T-helper 2 cell (primary cell): ENCODE results near the gene FAM120A.
"Not testable (repeated sequence)": the region's sequence is repeated elsewhere in the genome, so short reads cannot be mapped to it uniquely, and the experiment has no call there.

ENCODE experiments used
- DNase-seq, 5 experiments: peaks; one replicate each; pipeline versions ENCODE4 v3.0.0 to v3.0.0-alpha.2; 2012 to 2022
- total RNA-seq, 2 donors: gene quantifications; one replicate each; lab custom pipeline; 2026; lab: John Stamatoyannopoulos, UW

The FAM120A gene, protein sequence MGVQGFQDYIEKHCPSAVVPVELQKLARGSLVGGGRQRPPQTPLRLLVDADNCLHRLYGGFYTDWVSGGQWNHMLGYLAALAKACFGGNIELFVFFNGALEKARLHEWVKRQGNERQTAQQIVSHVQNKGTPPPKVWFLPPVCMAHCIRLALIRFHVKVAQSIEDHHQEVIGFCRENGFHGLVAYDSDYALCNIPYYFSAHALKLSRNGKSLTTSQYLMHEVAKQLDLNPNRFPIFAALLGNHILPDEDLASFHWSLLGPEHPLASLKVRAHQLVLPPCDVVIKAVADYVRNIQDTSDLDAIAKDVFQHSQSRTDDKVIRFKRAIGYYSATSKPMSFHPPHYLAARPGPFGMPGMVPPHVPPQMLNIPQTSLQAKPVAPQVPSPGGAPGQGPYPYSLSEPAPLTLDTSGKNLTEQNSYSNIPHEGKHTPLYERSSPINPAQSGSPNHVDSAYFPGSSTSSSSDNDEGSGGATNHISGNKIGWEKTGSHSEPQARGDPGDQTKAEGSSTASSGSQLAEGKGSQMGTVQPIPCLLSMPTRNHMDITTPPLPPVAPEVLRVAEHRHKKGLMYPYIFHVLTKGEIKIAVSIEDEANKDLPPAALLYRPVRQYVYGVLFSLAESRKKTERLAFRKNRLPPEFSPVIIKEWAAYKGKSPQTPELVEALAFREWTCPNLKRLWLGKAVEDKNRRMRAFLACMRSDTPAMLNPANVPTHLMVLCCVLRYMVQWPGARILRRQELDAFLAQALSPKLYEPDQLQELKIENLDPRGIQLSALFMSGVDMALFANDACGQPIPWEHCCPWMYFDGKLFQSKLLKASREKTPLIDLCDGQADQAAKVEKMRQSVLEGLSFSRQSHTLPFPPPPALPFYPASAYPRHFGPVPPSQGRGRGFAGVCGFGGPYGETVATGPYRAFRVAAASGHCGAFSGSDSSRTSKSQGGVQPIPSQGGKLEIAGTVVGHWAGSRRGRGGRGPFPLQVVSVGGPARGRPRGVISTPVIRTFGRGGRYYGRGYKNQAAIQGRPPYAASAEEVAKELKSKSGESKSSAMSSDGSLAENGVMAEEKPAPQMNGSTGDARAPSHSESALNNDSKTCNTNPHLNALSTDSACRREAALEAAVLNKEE
- total RNA-seq: 149 to 167 reads per million in 2 donors

DNA sequence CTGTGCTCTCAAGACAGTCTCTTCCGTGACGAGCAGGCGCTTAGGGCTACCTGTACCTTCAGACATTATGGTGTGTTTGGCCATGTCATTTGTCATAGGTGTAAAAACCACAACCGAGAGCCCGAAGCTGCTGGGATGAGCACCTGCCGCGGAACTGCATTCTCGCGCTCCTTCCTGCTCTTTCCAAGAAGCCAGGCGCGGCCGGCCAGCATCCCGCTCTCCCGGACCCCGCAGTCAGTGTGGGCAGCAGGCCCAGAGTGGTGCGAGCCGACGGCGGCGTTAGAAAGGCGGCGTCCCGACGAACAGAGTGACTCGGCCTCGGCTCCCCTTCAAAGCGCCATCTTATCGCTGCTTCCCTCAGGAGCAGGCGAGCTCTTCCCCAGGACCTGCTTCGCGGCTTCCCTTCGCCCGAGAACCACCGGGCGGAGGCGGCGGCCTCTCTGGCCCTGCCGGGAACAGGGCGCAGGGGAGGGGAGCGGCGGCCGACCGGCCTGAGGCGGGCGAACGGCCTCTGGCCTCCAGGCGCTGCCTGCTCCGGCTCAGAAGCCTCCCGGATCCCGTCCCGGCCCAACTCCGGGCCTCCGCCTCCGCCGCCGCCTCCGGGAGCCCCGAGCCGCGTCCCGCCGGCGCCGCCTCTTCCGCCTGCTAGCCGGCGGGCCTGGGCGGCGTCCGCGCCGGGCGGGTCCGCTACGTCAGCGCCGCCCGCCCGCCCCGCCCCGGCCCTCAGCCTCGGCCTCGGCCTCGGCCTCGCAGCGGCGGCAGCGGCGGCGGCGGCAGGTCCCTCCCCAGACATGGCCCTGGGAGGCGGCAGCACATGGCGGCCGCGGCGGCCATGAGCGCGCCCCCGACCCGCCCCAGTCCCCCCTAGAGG, at the start of gene FAM120A:
TSS of gene FAM120A (plus strand) at position 741 of the 871 bp plus-strand sequence. CDS start 231 bp downstream, outside the sequence.
- peak; percentile 60 to 92 (median 66) for DNase-seq

DNA sequence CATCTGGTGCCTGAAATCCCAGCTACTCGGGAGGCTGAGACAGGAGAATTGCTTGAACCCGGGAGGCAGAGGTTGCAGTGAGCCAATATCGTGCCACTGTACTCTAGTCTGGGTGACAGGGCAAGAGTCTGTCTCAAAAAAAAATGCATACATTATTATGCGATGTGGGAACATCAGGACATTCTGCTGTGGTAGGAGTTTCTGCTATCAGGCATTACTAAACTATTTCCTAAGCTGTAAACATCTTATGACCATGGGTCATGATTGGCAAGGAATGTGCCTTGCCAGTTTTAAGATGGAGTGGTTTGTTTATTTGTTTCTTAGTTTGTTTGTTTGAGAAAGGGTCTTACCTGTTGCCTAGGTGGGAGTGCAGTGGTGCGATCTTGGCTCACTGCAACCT, 45.1 kb upstream of the FAM120A start:
- no peak for DNase-seq

DNA sequence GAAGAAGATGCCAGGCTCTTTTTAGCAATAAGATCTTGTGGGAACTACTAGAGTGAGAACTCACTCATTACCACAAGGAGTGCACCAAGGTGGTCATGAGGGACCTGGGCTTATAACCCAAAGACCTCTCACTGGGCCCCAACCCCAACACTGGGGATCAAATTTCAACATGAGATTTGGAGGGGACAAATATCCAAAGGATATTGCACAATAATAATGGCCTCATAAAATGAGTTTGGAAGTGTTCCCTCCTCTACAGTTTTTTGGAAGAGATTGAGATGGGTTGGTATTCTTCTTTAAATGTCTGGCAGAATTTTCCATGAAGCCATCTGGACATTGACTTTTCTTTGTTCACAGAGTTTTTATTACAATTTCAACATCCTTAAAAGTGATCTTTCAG, 38.0 kb upstream of the FAM120A start:
- no peak for DNase-seq

DNA sequence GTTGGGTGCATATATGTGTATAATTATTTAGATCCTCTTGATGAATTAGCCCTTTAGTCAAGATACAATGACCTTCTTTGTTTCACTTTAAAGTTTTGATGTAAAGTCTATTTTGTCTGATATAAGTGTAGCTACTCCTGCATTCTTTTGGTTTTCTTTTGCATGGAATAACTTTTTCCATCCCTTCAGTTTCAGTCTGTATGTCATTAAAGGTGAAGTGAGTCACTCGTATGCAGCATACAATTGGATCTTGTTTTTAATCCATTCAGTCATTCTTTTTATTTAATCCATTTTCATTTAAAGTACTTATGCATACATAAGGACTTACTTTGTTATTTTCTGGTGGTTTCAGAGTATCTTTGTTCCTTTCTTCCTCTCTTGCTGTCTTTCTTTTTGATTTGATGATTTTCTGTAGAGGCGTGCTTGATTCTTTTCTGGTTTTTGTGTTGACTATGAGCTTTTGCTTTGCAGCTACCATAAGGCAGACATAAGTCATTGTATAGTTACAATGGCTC, 36.3 kb upstream of the FAM120A start:
- DNase-seq: no peak

DNA sequence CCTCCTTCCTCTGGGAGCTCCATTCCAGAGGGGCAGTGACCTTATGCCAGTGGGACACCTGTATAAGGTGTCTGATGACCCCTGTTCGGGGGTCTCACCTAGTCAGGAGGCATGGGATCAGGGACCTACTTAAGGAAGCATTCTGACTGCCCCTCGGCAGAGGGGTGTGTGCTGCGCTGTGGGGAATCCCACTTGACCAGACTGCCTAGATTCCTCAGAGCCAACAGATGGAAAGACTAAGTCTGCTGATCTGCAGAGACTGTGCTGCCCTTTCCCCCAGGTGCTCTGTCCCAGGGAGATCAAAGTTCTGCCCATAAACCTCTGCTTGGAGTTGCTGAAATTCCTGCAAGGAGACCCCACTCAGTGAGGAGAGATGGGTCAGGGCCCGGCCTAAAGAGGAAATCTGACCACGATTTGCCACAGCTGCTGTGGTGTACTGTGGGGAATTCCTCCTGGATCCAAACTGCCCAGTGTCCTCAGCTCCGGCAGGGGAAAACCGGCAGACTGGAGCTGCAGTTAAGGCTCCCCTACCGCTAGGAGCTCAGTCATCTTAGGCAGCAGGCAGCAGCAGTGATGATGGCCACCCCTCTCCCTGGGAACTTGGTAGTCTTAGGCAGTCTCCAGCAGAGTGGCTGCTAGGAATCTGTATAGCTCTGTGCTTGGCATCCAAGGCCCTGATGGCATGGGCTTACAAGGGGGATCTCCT, 34.8 kb upstream of the FAM120A start:
- DNase-seq: no peak

DNA sequence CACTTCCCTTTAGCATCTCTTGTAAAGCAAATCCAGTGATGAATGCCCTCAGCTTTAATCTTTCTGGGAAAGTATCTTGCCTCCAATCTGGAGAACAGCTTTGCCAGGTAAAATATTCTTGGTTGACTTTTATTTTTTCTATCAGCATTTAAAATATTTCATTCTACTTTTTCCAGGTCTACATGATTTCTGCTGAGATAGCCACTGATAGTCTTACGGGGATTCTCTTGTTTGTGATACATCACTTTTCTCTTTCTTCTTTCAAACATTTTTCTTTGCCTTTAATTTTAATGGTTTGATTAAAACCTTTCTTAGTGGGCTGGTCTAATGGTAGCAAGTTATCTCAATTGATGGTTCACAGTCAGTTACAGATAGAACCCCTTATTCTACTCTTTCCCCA, 33.9 kb upstream of the FAM120A start:
- no peak for DNase-seq

DNA sequence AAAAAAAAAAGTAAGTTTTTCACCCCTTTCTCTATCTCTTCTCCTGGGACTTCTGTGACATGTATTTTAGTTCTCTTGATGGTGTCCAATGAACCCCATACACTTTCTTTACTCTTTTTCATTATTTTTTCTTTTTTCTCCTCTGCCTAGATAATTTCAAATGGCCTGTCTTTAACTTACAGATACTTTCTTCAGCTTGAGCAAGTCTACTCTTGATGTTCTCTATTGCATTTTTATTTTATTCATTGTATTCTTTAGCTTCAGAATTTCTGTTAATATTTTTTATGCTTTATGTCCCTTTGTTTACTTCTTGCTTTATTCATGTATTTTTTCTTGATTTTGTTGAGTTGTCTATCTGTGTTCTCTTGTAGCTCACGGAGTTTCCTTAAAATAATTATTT, 32.5 kb upstream of the FAM120A start:
- DNase-seq: no peak

DNA sequence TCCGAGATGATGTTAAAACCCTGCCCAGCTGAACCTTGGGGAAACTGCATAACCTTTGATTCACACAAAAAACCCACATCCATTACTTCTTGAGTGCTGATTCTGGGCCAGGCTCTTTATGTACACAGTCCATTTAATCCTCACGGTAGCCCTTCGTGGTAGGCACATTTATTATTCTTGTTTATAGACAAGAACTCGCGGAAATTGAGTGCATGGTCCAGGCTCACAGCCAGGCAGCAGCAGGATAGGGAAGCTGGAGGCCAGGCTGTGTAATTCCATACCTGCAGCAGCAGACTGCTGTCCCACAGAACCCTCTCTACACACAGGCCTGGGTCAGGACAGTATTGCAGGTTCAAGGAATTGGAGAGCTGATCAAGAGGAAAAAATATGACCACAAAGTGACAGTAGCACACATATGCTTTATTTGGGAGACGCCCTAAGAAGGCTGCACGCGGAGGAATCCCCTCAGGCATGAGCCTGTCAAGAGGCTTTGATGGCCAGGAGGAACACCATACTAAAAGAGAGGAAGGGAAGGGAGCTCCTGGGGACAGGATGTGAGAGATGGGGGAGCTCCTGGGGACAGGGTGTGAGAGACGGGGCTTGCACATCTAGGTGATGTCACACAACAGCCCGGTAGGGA, 28.4 kb upstream of the FAM120A start:
- DNase-seq: no peak

DNA sequence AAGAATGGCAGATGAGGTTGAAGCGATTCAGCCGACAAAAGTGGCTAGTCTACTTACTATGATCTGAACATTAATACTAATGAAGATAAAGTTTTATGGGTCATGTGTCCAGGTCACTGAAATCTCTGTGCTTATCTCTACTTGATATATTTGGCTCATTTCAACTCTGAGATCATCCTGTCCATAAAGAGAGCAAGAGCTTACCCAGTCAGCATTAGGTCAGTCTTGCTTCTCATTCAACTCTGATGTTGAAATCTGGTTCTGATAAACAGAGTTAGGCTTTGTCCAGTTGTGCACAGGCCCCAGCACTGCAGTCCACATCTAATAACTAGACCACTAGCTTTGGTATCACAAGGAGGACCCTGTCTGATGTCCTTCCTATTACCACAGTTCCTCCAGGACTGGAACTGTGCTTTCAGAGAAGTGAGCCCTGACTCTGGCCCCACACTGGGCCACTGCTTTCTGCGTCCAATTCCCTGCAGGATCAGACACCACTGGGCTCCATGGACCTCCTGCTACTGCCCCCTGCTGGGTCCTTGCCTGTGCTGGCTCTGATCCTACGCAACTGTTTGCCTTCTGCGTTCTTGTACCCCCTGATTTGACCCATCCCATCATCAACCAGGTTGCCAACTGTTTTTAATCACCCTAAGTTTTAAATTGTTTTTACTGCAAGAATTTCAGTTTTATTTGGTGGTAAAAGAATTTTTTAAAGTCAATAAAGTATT, 23.7 kb upstream of the FAM120A start:
- DNase-seq: no peak

DNA sequence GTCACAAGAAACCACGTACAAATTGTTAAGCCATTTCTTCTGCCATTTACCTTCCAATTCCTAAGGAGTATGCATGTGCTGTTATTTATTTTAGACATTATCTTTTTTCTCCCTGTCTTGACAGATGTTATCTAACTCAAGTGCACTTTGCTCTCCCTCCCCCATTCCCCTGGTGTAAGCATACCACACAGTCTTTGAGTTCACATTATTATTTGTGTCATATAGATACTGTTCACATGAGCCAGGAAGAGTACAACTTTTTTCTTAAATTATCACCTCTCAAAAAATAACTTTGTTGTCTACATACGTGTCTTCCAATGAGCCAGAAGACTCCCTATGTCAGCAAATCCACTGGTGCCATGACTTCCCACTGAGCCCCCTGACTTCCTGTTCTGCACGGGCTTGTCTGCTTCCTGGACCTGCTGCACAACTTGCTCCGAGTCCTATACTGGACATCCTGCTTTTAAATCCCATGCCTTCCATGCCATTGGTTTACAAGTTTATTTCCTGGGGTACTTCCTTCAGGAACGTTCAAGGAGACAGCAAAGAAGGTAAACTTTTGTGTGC, 19.9 kb upstream of the FAM120A start:
- no peak for DNase-seq

DNA sequence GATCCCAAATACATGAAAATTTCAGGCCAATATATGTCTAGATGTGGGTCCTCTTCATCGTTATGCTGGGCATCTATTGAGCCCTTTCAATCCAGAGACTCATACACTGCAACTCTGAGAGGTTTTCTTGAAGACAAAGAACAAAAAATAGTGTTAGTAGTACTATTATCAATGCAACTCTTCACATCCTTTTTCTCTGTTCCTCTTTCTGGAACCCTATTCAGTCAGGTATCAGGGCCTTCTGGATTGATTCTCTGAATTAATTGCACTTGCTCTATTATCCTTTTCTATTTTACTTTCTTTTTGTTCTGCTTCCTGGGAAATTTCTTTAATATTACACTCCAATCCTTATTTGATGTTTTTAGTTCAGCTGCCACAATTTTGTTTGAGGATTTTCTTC, 18.5 kb upstream of the FAM120A start:
- no peak for DNase-seq

DNA sequence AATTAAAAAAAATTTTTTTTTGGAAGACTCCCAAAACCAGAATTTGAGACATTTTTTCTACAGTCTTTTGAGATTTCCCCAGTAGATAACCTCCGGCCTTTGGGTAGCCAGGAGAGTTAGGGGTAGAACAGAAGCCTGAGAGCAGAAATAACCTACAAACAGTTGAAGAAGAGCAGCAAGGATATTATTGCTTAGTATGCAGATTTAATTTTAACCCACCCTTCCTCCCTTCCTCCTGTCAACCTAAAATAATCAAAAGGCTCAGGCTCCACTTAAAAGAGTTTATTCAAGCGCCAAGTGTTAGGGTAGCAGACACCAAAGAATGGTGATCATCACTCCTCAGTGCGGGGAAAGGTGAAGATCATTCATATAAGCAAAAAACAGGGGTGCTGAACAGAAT, 17.4 kb upstream of the FAM120A start:
- DNase-seq: no peak

DNA sequence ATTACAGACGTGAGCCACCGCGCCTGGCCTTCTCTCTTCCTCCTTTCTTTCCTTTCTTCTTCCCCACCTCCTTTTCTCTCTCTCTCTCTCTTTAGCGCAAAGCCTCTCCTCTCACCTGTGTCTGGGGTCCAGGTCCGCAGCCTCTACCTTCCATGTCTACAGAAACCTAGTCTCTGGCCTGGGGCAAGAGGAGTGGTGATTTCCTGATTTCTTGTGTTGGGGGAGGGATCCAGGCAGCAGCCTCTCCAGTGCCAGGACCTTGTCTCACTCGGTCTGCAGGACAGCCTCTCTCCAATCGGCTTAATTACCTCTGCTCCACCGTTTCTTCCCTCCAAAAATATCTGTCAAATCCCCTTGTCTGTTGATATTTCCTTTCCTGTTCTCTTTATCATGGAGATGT, 16.1 kb upstream of the FAM120A start:
- DNase-seq: no peak

DNA sequence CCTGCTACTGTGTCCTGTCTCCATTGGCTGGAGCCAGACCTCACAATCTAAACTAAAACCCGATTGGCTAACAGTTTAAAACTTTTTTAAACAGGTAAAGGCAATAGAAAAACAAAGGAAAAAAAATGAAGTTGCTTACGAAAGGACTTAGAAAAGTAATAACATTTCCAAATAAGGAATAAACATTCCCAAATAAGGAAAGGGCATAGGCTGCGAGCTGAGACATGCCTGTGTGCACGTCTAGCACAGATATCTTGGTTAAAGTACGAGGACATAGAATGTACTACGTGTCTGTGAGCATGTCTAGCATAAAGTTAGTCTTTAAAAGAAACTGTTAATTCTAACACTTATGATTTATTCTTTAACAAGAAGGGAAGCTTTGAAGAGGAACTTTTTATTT, 15.3 kb upstream of the FAM120A start:
- no peak for DNase-seq

DNA sequence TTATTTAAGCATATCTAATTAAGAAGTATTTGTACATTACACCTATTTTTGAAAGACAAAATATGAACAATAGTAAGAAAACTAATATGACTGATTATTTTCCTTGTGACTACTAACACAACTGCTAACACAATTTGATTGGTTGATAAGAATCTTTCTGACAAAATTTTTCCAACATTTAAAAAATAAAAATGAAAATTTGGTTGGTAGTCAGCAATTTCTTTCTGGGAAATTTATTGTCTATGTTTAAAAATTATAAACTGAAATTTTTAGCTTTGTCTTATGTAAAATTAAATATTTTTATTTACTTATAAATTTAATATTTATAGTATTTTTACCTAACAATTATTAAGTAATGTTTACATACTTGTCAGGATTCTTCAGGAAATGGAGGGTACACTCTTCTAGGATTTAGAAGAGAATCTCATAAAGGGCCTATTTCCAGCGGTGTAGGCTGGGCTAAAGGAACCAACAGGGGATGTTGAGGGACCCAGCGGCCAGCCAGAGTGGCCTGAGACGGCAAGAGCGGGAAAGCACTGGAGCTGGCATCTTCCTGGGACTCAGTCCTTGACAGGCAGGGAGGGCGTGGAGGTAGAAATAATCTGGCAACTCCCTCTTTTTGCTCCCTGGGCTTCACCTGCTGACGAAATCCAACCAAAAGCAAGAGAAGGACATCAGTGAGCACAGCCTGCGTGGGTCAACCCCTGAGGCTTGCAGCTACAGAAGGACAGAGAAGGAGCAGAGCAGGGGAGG, 14.7 kb upstream of the FAM120A start:
- no peak for DNase-seq

DNA sequence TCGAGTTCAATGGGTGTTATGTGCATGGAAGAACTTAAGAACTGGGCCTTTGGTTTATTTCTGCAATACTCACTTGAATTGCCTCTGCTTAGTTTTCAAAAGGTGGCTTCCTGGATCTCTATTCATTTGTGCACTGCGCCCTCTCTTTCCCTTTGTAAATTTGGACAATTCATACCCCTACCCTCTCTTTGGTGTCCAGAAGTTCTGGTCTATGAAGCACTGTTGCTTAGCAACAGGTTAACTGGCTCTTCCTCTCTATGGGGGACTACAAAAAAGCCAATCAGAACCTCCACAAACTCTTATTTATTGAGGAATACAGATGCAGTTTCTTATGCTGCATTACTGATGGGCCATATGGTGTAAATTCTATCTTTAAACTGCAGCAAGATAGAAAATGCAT, 13.5 kb upstream of the FAM120A start:
- no peak for DNase-seq

DNA sequence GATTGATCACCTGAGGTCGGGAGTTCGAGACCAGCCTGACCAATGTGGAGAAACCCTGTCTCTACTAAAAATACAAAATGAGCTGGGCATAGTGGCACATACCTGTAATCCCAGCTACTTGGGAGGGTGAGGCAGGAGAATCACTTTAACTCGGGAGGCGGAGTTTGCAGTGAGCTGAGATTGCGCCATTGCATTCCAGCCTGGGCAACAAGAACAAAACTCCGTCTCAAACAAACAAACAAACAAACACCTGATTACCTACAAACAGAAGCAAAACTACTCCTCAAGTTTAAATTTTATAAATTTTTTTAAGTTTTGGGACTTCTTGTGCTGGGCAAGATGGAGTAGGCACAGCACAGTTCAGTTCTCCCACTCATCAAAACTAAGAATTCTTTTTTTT, 12.2 kb upstream of the FAM120A start:
- not testable (repeated sequence) for DNase-seq

DNA sequence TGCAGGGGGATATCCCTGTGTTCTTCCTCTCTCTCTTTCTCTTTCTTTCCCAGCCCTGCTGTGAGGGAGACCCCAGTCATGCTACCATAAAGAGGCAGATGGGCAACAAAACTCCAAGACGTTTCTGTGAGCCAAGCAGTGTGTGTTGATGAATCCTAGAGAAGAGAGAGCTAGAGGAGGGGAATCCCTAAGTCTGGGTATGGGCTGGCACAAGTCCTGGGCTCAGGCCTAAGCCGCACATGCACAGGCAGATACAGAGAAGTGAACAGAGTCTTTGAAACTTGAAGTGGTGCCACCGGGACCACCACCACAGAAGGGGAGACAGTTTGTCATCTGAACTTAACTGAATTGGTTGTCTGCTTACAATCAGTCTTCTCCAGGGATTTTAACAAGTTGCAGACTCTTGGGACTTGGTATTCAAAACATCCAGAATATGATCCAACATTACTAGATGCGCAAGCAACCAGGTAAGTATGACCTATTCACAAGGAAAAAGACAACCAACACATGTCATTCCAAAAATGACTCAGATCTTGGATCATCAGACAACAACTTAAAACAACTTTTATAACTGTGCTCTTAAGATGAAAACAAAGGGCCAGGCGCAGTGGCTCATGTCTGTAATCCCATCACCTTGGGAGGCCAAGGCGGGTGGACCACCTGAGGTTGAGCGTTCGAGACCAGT, 10.4 kb upstream of the FAM120A start:
- no peak for DNase-seq
